ENCODE results near the gene NFIC.

GRCh38 chr19:3357271-3357991, 9.0 kb upstream of the NFIC start:
- TF ChIP-seq EZH2phosphoT487 (IDR thresholded peaks at IDR 0.05; ENCODE audit: borderline replicate concordance, low read depth, low read length) (no peak), CTCF (conservative IDR thresholded peaks at IDR 0.05; ENCODE audit: low read length) (no peak)
